Glutamatergic neuron (in vitro differentiated cells): Measurements from ENCODE around the gene ACSF2. TPM values are rescaled to one million over a fixed set of nuclear protein-coding genes. Genes with fewer than 3 reads are reported as not detected.

Experiments
- DNase-seq: peaks from one replicate; pipeline ENCODE4 v3.0.0; 2022
- H3K27ac Mint-ChIP-seq: one replicate; pipeline ENCODE4 v1.8.0; 2020; ENCODE audit warnings: mild to moderate bottlenecking, mixed read lengths, inconsistent platforms; ENCODE audit not compliant: unreplicated experiment
- H3K27me3 Mint-ChIP-seq: one replicate; pipeline ENCODE4 v1.8.0; 2020; ENCODE audit warnings: mild to moderate bottlenecking, moderate library complexity, mixed read lengths, inconsistent platforms; ENCODE audit not compliant: unreplicated experiment
- H3K36me3 Mint-ChIP-seq: one replicate; pipeline ENCODE4 v1.8.0; 2020; ENCODE audit warnings: mild to moderate bottlenecking, mixed read lengths, inconsistent platforms; ENCODE audit not compliant: unreplicated experiment
- H3K4me1 Mint-ChIP-seq: one replicate; pipeline ENCODE4 v1.8.0; 2020; ENCODE audit warnings: mild to moderate bottlenecking, low read depth, mixed read lengths, inconsistent platforms; ENCODE audit not compliant: unreplicated experiment
- H3K4me3 Mint-ChIP-seq: one replicate; pipeline ENCODE4 v1.8.0; 2020; ENCODE audit warnings: mild to moderate bottlenecking, mixed read lengths, inconsistent platforms; ENCODE audit not compliant: unreplicated experiment
- H3K9me3 Mint-ChIP-seq: one replicate; pipeline ENCODE4 v1.8.0; 2020; ENCODE audit warnings: mild to moderate bottlenecking, moderate library complexity, mixed read lengths, inconsistent platforms; ENCODE audit not compliant: unreplicated experiment
- total RNA-seq: library from RNA; stranded (reverse); fragmentation: NEBNext Ultra II Directional; extraction: Animal tissue kit (Norgen Biotek cat#: 25700); gene quantifications from one replicate; pipeline ENCODE4 v1.2.1, GENCODE V29; 2021; ENCODE audit not compliant: unreplicated experiment
- TF ChIP-seq, protein P1 (sequence below): fragments of 200-600 bp; sonication (generic); IDR thresholded peaks from one replicate; pipeline ENCODE4 v1.5.0; 2021; ENCODE audit not compliant: partially characterized antibody, unreplicated experiment

Gene ACSF2
- total RNA-seq, 1 donor from 2014 or later = 52.2 TPM

DNA sequence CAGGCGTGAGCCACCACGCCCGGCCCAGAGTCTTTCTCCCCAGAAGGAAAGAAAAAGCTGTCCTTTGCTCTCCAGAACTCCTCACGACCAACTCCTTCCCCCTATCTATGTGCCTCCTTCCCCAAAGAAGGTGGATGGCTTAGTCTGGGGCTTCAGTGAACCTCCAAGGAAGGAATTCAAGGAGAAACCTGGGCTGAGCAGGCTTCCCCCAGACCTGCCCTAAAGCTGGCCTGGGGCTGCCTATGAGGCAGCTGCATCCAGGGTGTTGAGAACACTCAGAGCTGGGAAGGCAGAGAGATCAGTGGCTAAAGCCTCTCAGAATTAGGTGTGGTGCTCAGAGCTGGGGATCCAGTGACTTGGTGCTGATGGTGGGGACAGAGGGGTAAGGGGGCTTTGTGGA is 3.8 kb downstream of the ACSF2 start:
- peaks cover 8% of the 10 kb centered on the region for H3K27me3 Mint-ChIP-seq
- no peak for DNase-seq

DNA sequence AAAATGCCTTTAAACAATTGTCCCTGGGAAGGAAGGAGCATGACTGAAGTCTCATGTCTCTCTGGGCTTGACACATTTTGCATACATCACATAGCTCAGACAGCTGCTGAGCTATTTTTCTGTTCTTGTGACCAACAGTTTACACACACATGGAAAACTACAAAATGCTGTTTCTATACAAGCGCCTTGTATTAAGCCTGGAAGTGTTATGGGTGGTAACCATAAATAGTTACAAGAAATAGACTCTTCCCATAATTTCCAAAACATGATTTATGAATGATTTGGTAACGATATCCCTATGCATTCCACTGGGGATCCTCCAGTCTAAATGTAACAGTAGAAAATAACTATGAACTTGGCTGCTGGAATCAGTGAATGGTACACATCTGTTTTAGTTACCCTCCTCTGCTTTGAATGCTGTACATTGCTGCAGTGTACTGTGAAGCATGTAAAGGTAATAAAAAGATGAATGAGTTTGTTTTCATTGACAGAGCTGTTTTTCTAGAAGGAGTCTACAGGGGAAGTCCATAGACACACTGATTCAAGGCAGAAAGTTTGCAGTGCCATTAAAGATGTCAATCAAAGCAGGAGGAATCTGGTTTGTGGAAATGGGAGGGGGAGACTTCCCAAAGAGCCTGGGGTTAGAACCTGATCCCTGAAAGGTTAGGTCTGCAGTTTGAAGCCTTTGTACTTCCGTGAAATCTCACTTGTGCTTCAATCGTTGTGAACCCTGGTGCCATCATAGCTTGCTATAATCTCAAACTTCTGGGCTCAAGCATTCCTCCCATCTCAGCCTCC is 5.0 kb downstream of the ACSF2 start:
- Mint-ChIP-seq H3K4me3 (no peak overlapping the region), H3K27me3 (peaks cover 6% of the 10 kb centered on the region), H3K4me1 (peaks cover 9% of the 10 kb centered on the region), H3K36me3 (no peaks in the 10 kb centered on the region), H3K27ac (no peak overlapping the region), H3K9me3 (no peaks in the 10 kb centered on the region)
- TF ChIP-seq, protein P1, sequence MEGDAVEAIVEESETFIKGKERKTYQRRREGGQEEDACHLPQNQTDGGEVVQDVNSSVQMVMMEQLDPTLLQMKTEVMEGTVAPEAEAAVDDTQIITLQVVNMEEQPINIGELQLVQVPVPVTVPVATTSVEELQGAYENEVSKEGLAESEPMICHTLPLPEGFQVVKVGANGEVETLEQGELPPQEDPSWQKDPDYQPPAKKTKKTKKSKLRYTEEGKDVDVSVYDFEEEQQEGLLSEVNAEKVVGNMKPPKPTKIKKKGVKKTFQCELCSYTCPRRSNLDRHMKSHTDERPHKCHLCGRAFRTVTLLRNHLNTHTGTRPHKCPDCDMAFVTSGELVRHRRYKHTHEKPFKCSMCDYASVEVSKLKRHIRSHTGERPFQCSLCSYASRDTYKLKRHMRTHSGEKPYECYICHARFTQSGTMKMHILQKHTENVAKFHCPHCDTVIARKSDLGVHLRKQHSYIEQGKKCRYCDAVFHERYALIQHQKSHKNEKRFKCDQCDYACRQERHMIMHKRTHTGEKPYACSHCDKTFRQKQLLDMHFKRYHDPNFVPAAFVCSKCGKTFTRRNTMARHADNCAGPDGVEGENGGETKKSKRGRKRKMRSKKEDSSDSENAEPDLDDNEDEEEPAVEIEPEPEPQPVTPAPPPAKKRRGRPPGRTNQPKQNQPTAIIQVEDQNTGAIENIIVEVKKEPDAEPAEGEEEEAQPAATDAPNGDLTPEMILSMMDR = no peak
- no peak for DNase-seq

More for the DNA sequence above, 3.8 kb downstream of the ACSF2 start:
- TF ChIP-seq, protein P1 = no peak
- no peak overlapping the region for H3K27ac Mint-ChIP-seq
- peaks cover 3% of the 10 kb centered on the region for H3K9me3 Mint-ChIP-seq
- H3K4me3 Mint-ChIP-seq = no peak overlapping the region
- H3K4me1 Mint-ChIP-seq = peaks cover 11% of the 10 kb centered on the region
- H3K36me3 Mint-ChIP-seq = no peaks in the 10 kb centered on the region

DNA sequence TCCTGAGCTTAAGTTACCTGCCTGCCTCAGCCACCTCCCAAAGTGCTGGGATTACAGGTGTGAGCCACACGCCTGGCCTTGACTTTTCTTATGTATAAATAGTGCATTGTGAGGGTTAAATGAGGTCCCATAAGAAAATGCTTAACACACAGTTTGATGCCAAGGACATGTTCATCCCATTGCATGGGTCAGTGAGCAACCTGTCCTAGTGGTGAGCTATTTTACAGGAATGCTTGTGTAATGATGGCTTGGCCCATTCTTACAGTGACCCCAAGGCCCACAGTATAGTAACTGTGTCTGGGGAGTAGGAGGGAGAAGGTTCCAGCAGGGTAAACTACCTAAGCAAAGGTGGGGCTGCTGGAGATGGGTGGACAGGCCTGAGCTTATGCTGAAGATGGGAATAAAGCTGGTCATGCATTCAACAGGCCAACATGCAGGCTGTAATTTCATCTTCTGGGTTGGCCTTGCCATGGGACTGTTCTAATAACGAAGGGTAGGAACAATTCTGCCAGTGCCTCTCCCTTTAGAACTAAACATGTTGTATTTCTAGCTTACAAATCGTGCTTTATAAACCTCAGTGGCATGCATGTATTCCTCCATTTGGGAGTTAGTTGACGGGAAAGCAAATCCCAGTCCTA is 6.2 kb downstream of the ACSF2 start:
- Mint-ChIP-seq H3K27me3 (peaks cover 6% of the 10 kb centered on the region), H3K27ac (no peak overlapping the region), H3K9me3 (no peaks in the 10 kb centered on the region), H3K4me1 (peaks cover 4% of the 10 kb centered on the region), H3K36me3 (no peaks in the 10 kb centered on the region), H3K4me3 (no peak overlapping the region)
- TF ChIP-seq, protein P1 = no peak
- DNase-seq = no peak

DNA sequence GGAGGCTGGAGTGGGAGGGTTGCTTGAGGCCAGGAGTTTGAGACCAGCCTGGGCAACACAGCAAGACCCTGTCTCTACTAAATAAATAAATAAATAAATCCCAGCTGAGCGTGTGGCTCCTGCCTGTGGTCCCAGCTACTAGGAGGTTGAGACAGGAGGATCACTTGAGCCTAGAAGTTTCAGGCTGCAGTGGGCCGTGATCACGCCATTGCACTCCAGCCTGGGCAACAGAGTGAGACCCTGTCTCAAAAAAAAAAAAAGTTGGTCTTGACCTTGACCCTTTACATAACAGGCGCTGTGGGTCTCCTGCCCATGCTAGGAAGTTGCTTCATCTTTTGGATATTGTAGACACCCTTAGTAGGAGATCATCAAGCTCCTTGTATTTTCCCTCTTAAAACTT is 11.4 kb downstream of the ACSF2 start:
- H3K27me3 Mint-ChIP-seq = peaks cover 2% of the 10 kb centered on the region
- H3K36me3 Mint-ChIP-seq = no peaks in the 10 kb centered on the region
- no peaks in the 10 kb centered on the region for H3K4me1 Mint-ChIP-seq
- H3K4me3 Mint-ChIP-seq = no peak overlapping the region
- H3K27ac Mint-ChIP-seq = no peak overlapping the region
- DNase-seq = no peak
- TF ChIP-seq, protein P1 = no peak
- H3K9me3 Mint-ChIP-seq = no peaks in the 10 kb centered on the region

DNA sequence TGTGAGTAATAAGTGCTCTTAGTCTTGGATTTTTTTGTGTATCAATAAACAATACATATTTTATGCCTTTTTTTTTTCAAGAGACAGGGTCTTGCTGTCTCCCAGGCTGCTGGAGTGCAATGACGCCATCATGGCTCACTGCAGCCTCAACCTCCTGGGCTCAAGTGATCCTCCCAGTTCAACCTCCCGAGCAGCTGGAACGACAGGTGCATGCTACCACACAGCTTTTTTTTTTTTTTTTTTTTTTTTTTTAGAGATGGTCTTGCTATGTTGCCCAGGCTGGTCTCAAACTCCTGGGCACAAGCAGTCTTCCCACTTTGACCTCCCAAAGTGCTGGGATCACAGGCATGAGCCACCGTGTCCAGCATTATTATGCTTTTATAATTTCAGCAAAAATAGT is 13.0 kb downstream of the ACSF2 start:
- DNase-seq = no peak
- no peaks in the 10 kb centered on the region for H3K36me3 Mint-ChIP-seq
- no peaks in the 10 kb centered on the region for H3K27me3 Mint-ChIP-seq
- H3K9me3 Mint-ChIP-seq = no peaks in the 10 kb centered on the region
- TF ChIP-seq, protein P1 = no peak
- H3K27ac Mint-ChIP-seq = no peak overlapping the region
- no peaks in the 10 kb centered on the region for H3K4me1 Mint-ChIP-seq
- no peak overlapping the region for H3K4me3 Mint-ChIP-seq
